ENCODE results near the gene ACO2.
"Not testable (repeated sequence)": the region's sequence is repeated elsewhere in the genome, so short reads cannot be mapped to it uniquely, and the experiment has no call there.

ACO2 gene

GRCh38 chr22:41458161-41458728, 10.7 kb upstream of the ACO2 start:
- no peak for DNase-seq (ENCODE audit: extremely low read depth, low read depth)
- TF ChIP-seq CTCF (IDR thresholded peaks at IDR 0.05; ENCODE audit: low read depth, low read length, missing control alignments): no peak
- H3K4me3 ChIP-seq (replicated peaks; ENCODE audit: low read depth, low read length): no peak overlapping the region

GRCh38 chr22:41459431-41459830, 9.5 kb upstream of the ACO2 start:
- no peak for DNase-seq (ENCODE audit: extremely low read depth, low read depth)
- H3K4me3 ChIP-seq (replicated peaks; ENCODE audit: low read depth, low read length): no peak overlapping the region

GRCh38 chr22:41460071-41460470, 8.8 kb upstream of the ACO2 start:
- not testable (repeated sequence) for DNase-seq (ENCODE audit: extremely low read depth, low read depth); H3K4me3 ChIP-seq (replicated peaks; ENCODE audit: low read depth, low read length)

More at GRCh38 chr22:41459431-41459830, 9.5 kb upstream of the ACO2 start:
- TF ChIP-seq CTCF (IDR thresholded peaks at IDR 0.05; ENCODE audit: low read depth, low read length, missing control alignments): no peak

GRCh38 chr22:41461901-41462300, 7.0 kb upstream of the ACO2 start:
- DNase-seq (ENCODE audit: extremely low read depth, low read depth): no peak
- H3K4me3 ChIP-seq (replicated peaks; ENCODE audit: low read depth, low read length): no peak overlapping the region
- TF ChIP-seq CTCF (IDR thresholded peaks at IDR 0.05; ENCODE audit: low read depth, low read length, missing control alignments): no peak

- TF ChIP-seq CTCF (IDR thresholded peaks at IDR 0.05; ENCODE audit: low read depth, low read length, missing control alignments): no peak
- no peak for DNase-seq (ENCODE audit: extremely low read depth, low read depth)
- peak overlapping the region; percentile 84 for H3K4me3 ChIP-seq (replicated peaks; ENCODE audit: low read depth, low read length)
Measured at GRCh38 chr22:41469218-41469851, 418 bp downstream of the ACO2 start.

GRCh38 chr22:41470886-41471285, 2.0 kb downstream of the ACO2 start:
- no peak for TF ChIP-seq CTCF (IDR thresholded peaks at IDR 0.05; ENCODE audit: low read depth, low read length, missing control alignments)
- no peak for DNase-seq (ENCODE audit: extremely low read depth, low read depth)
- no peak overlapping the region for H3K4me3 ChIP-seq (replicated peaks; ENCODE audit: low read depth, low read length)

- no peak for TF ChIP-seq CTCF (IDR thresholded peaks at IDR 0.05; ENCODE audit: low read depth, low read length, missing control alignments)
- DNase-seq (ENCODE audit: extremely low read depth, low read depth): no peak
- no peak overlapping the region for H3K4me3 ChIP-seq (replicated peaks; ENCODE audit: low read depth, low read length)
Measured at GRCh38 chr22:41471568-41471967, 2.7 kb downstream of the ACO2 start.

Measured in HFF-Myc (cell line).